HG02852 (cell line): ENCODE results near the gene OR52J3.
"Not testable (repeated sequence)": the region's sequence is repeated elsewhere in the genome, so short reads cannot be mapped to it uniquely, and the experiment has no call there.

Experiments
- ATAC-seq: cut with Tn5 transposase; IDR thresholded peaks from one replicate; pipeline ENCODE4 v1.9.1; 2021; ENCODE audit warnings: mild to moderate bottlenecking, moderate library complexity; ENCODE audit not compliant: unreplicated experiment

The OR52J3 gene

GRCh38 chr11:5046226-5046625 lies at the start of gene OR52J3:
OR52J3 (plus strand) TSS chr11:5046526; CDS start chr11:5046526, 0 bp downstream.
- ATAC-seq: no peak

- ATAC-seq: no peak
Observed at GRCh38 chr11:5004424-5005274, 41.7 kb upstream of the OR52J3 start.

- no peak for ATAC-seq
Observed at GRCh38 chr11:5007561-5007960, 38.8 kb upstream of the OR52J3 start.

- no peak for ATAC-seq
Observed at GRCh38 chr11:5011254-5011653, 35.1 kb upstream of the OR52J3 start.

- no peak for ATAC-seq
Observed at GRCh38 chr11:5013012-5013411, 33.3 kb upstream of the OR52J3 start.

GRCh38 chr11:5021996-5022395 lies 24.3 kb upstream of the OR52J3 start:
- ATAC-seq: no peak

GRCh38 chr11:5036669-5037068 lies 9.7 kb upstream of the OR52J3 start:
- ATAC-seq: no peak

GRCh38 chr11:5037926-5038325 lies 8.4 kb upstream of the OR52J3 start:
- no peak for ATAC-seq

GRCh38 chr11:5038341-5038740 lies 8.0 kb upstream of the OR52J3 start:
- no peak for ATAC-seq

- no peak for ATAC-seq
Observed at GRCh38 chr11:5040876-5041275, 5.5 kb upstream of the OR52J3 start.

- ATAC-seq: no peak
Observed at GRCh38 chr11:5042091-5042490, 4.2 kb upstream of the OR52J3 start.

GRCh38 chr11:5043380-5043779 lies 2.9 kb upstream of the OR52J3 start:
- ATAC-seq: no peak

- ATAC-seq: no peak
Observed at GRCh38 chr11:5046754-5047330, 516 bp downstream of the OR52J3 start.

GRCh38 chr11:5058679-5059078 lies 12.4 kb downstream of the OR52J3 start:
- ATAC-seq: not testable (repeated sequence)

GRCh38 chr11:5059391-5059790 lies 13.1 kb downstream of the OR52J3 start, which contains the start of gene OR52E2:
OR52E2 (minus strand) TSS chr11:5059627; CDS start chr11:5059627, 0 bp downstream.
- ATAC-seq: no peak

GRCh38 chr11:5065027-5065426 lies 18.7 kb downstream of the OR52J3 start:
- ATAC-seq: no peak

- ATAC-seq: no peak
Observed at GRCh38 chr11:5069272-5069671, 22.9 kb downstream of the OR52J3 start, which contains the start of gene OR52E1. OR52E1 (plus strand) TSS chr11:5069572.

- no peak for ATAC-seq
Observed at GRCh38 chr11:5071799-5072198, 25.5 kb downstream of the OR52J3 start.

- ATAC-seq: no peak
Observed at GRCh38 chr11:5081405-5081804, 35.1 kb downstream of the OR52J3 start.

- no peak for ATAC-seq
Observed at GRCh38 chr11:5083602-5084001, 37.3 kb downstream of the OR52J3 start.

- ATAC-seq: no peak
Observed at GRCh38 chr11:5088556-5088955, 42.2 kb downstream of the OR52J3 start.

GRCh38 chr11:5090668-5091067 lies 44.3 kb downstream of the OR52J3 start:
- ATAC-seq: no peak
